DND-41 (cell line): Measurements from ENCODE around the gene TMEM11.

ENCODE experiments used
- ATAC-seq: fragments of 200-7000 bp; cut with Tn5 transposase; 3 replicates; pipeline ENCODE4 v1.9.1; 2021; ENCODE audit warnings: low read depth; ENCODE audit not compliant: insufficient read depth
- DNase-seq: peaks from one replicate; pipeline ENCODE4 v3.0.0-alpha.2; 2020
- H2AFZ ChIP-seq: 2 replicates; pipeline ENCODE4 v1.6.0; 2012; ENCODE audit warnings: low read depth, low read length
- H3K27ac ChIP-seq: 2 replicates; pipeline ENCODE4 v1.5.1; 2012; ENCODE audit warnings: low read length, inconsistent platforms
- H3K27me3 ChIP-seq: fragments of 200-600 bp; sonication (generic); 2 replicates; pipeline ENCODE4 v1.6.0; 2012; ENCODE audit warnings: low read length, mild to moderate bottlenecking, inconsistent platforms; ENCODE audit not compliant: insufficient read depth, poor library complexity
- H3K36me3 ChIP-seq: 2 replicates; pipeline ENCODE4 v1.5.1; 2012; ENCODE audit warnings: low read length, inconsistent platforms; ENCODE audit not compliant: insufficient read depth
- H3K4me1 ChIP-seq: 2 replicates; pipeline ENCODE4 v1.5.1; 2012; ENCODE audit warnings: mild to moderate bottlenecking, low read length; ENCODE audit not compliant: insufficient read depth
- H3K4me2 ChIP-seq: 2 replicates; pipeline ENCODE4 v1.6.0; 2012; ENCODE audit warnings: mild to moderate bottlenecking, moderate library complexity, low read length, inconsistent platforms; ENCODE audit not compliant: insufficient read depth
- H3K4me3 ChIP-seq, 2 experiments: fragments of 200-600 bp in 1 of 2; shearing (Covaris generic) in 1 of 2; 2 replicates each; pipeline ENCODE4 v1.5.1; 2012 to 2016; ENCODE audit warnings: inconsistent platforms in 2 of 2, low read length in 2 of 2, mild to moderate bottlenecking in 2 of 2, low read depth in 1 of 2, moderate library complexity in 1 of 2
- H3K79me2 ChIP-seq: 2 replicates; pipeline ENCODE4 v1.6.0; 2012; ENCODE audit warnings: low read length, inconsistent platforms; ENCODE audit not compliant: insufficient read depth
- H3K9ac ChIP-seq: 2 replicates; pipeline ENCODE4 v1.6.0; 2012; ENCODE audit warnings: low read depth, mild to moderate bottlenecking, inconsistent platforms, low read length, moderate library complexity
- H3K9me3 ChIP-seq: 2 replicates; pipeline ENCODE4 v1.5.1; 2012; ENCODE audit warnings: low read length, moderate library complexity, mild to moderate bottlenecking, inconsistent platforms; ENCODE audit not compliant: insufficient read depth, severe bottlenecking
- H4K20me1 ChIP-seq: 2 replicates; pipeline ENCODE4 v1.6.0; 2012; ENCODE audit warnings: low read length; ENCODE audit not compliant: insufficient read depth
- CTCF ChIP-seq: IDR thresholded peaks from 2 replicates; pipeline ENCODE4 v1.5.1; 2012; ENCODE audit warnings: borderline replicate concordance, low read length, moderate library complexity, mild to moderate bottlenecking; ENCODE audit not compliant: poor library complexity, severe bottlenecking; ENCODE audit errors: extremely low read depth
- EZH2 ChIP-seq: IDR thresholded peaks from 3 replicates; pipeline ENCODE4 v1.6.1; 2012; ENCODE audit warnings: borderline replicate concordance, low read depth, mild to moderate bottlenecking, moderate library complexity, low read length, inconsistent platforms; ENCODE audit not compliant: severe bottlenecking

TMEM11 gene

GRCh38 chr17:21164620-21165019 is 49.3 kb downstream of the TMEM11 start:
- Histone ChIP-seq H4K20me1 (peaks cover 5% of the 10 kb centered on the region), H3K9me3 (no peaks in the 10 kb centered on the region), H3K4me1 (no peaks in the 10 kb centered on the region), H2AFZ (no peak overlapping the region), H3K79me2 (peaks cover 7% of the 10 kb centered on the region), H3K4me2 (no peak overlapping the region), H3K4me3 (no peak overlapping the region), H3K9ac (no peak overlapping the region), H3K36me3 (no peaks in the 10 kb centered on the region), H3K27me3 (no peaks in the 10 kb centered on the region), H3K27ac (no peak overlapping the region)
- ATAC-seq, result no peak
- no peak for TF ChIP-seq EZH2
- TF ChIP-seq CTCF, result no peak
- no peak for DNase-seq

- Histone ChIP-seq H3K4me1 (no peaks in the 10 kb centered on the region), H3K27ac (no peak overlapping the region), H3K9ac (no peak overlapping the region), H3K36me3 (no peaks in the 10 kb centered on the region), H3K9me3 (no peaks in the 10 kb centered on the region), H3K4me3 (no peak overlapping the region), H4K20me1 (peaks cover 5% of the 10 kb centered on the region), H2AFZ (no peak overlapping the region), H3K4me2 (no peak overlapping the region), H3K27me3 (no peaks in the 10 kb centered on the region), H3K79me2 (peaks cover 7% of the 10 kb centered on the region)
- DNase-seq (no peak), ATAC-seq (no peak)
- TF ChIP-seq EZH2 (no peak), CTCF (no peak)
Observed at GRCh38 chr17:21164216-21164615, 49.7 kb downstream of the TMEM11 start.

- no peaks in the 10 kb centered on the region for H3K9me3 ChIP-seq
- H3K79me2 ChIP-seq, result peaks cover 7% of the 10 kb centered on the region
- H4K20me1 ChIP-seq, result peaks cover 5% of the 10 kb centered on the region
- no peak overlapping the region for H3K9ac ChIP-seq
- DNase-seq, result no peak
- no peaks in the 10 kb centered on the region for H3K4me1 ChIP-seq
- H3K27ac ChIP-seq, result no peak overlapping the region
- no peak overlapping the region for H3K4me2 ChIP-seq
- no peaks in the 10 kb centered on the region for H3K27me3 ChIP-seq
- H2AFZ ChIP-seq, result no peak overlapping the region
- ATAC-seq, result no peak
- no peak for TF ChIP-seq CTCF
- no peak for TF ChIP-seq EZH2
- no peak overlapping the region for H3K4me3 ChIP-seq
- H3K36me3 ChIP-seq, result no peaks in the 10 kb centered on the region
Observed at GRCh38 chr17:21163101-21163500, 50.9 kb downstream of the TMEM11 start.

- Histone ChIP-seq H3K27me3 (no peaks in the 10 kb centered on the region), H3K4me2 (no peak overlapping the region), H3K79me2 (peaks cover 3% of the 10 kb centered on the region; the same call in 1 of the 2 replicates), H3K9me3 (no peaks in the 10 kb centered on the region), H3K27ac (no peak overlapping the region), H3K4me3 (no peak overlapping the region), H3K9ac (no peak overlapping the region), H3K36me3 (no peaks in the 10 kb centered on the region), H2AFZ (no peak overlapping the region), H4K20me1 (peaks cover 4% of the 10 kb centered on the region), H3K4me1 (no peaks in the 10 kb centered on the region)
- TF ChIP-seq CTCF (no peak), EZH2 (no peak)
- DNase-seq (no peak), ATAC-seq (no peak)
Observed at GRCh38 chr17:21162394-21162775, 51.6 kb downstream of the TMEM11 start.
